Fibroblast of mammary gland (primary cell): ENCODE data around the gene GRHPR.

Source experiments
- DNase-seq: peaks from one replicate; pipeline ENCODE4 v3.0.0-alpha.2; 2010; ENCODE audit warnings: low read depth
- H3K4me3 ChIP-seq: 2 replicates; pipeline ENCODE4 v1.5.1; 2011; ENCODE audit warnings: low read depth, mild to moderate bottlenecking, low read length, moderate library complexity; ENCODE audit not compliant: control insufficient read depth
- TF ChIP-seq, protein P1 (sequence below): conservative IDR thresholded peaks from 2 replicates; pipeline ENCODE4 v1.5.1; 2011; ENCODE audit warnings: low read depth, low read length, inconsistent platforms; ENCODE audit not compliant: control insufficient read depth, insufficient read depth

GRHPR gene

GRCh38 chr9:37379835-37380234 is 42.7 kb upstream of the GRHPR start:
- no peak for DNase-seq
- TF ChIP-seq, protein P1, sequence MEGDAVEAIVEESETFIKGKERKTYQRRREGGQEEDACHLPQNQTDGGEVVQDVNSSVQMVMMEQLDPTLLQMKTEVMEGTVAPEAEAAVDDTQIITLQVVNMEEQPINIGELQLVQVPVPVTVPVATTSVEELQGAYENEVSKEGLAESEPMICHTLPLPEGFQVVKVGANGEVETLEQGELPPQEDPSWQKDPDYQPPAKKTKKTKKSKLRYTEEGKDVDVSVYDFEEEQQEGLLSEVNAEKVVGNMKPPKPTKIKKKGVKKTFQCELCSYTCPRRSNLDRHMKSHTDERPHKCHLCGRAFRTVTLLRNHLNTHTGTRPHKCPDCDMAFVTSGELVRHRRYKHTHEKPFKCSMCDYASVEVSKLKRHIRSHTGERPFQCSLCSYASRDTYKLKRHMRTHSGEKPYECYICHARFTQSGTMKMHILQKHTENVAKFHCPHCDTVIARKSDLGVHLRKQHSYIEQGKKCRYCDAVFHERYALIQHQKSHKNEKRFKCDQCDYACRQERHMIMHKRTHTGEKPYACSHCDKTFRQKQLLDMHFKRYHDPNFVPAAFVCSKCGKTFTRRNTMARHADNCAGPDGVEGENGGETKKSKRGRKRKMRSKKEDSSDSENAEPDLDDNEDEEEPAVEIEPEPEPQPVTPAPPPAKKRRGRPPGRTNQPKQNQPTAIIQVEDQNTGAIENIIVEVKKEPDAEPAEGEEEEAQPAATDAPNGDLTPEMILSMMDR = no peak
- no peak overlapping the region for H3K4me3 ChIP-seq

DNA sequence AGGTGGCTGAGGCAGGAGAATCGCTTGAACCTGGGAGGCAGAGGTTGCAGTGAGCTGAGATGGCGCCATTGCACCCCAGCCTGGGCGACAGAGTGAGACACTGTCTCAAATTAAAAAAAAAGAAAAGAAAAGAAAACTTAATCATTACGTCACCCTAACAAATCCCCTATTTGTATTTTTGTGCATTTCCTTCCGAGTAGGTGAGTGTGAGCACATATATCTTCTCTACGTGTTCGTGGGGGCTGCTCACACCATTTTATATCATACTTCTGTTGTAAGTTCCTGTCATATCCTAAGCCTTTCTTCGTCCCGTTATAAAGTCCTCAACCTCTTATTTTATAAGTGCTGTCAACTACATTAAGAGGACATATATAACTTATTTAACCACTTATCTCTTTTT is 41.9 kb upstream of the GRHPR start:
- no peak for DNase-seq
- no peak overlapping the region for H3K4me3 ChIP-seq
- TF ChIP-seq, protein P1 = no peak

GRCh38 chr9:37381094-37381741 is 41.3 kb upstream of the GRHPR start:
- DNase-seq = no peak
- H3K4me3 ChIP-seq = no peak overlapping the region
- TF ChIP-seq, protein P1 = no peak

- TF ChIP-seq, protein P1 = no peak
- no peak for DNase-seq
- H3K4me3 ChIP-seq = no peak overlapping the region
Measured at GRCh38 chr9:37382161-37382981, 40.1 kb upstream of the GRHPR start.

GRCh38 chr9:37382982-37383357 is 39.5 kb upstream of the GRHPR start:
- TF ChIP-seq, protein P1 = no peak
- DNase-seq = no peak
- no peak overlapping the region for H3K4me3 ChIP-seq

- H3K4me3 ChIP-seq = no peak overlapping the region
- DNase-seq = no peak
- TF ChIP-seq, protein P1 = no peak
Measured at GRCh38 chr9:37383393-37383792, 39.1 kb upstream of the GRHPR start.
